ENCODE data around the gene RPS6KA3.
"Not testable (repeated sequence)": the region's sequence is repeated elsewhere in the genome, so short reads cannot be mapped to it uniquely, and the experiment has no call there.

RPS6KA3 gene

DNA sequence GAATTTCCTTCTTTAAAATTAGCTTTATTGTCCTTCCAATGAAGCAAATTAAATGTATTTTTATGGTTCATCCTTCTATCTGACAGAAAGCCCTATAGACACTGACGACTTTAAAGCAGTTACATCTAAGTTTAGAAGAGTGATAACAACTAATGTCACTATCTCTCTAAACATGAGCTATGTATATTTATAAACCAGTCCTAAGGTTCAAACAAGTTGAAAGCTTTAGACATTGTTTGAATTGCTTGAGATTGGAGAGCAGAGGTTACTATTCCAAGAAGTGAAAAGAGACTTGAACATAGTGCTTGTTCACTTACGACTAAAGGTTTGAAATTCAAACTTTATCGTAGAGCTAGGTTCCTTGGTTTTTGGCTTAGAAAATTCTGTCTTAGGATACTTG, 94.8 kb downstream of the RPS6KA3 start:
- no peak for DNase-seq (ENCODE audit: low read depth, low spot score)
- H3K4me3 ChIP-seq (ENCODE audit: low read length) = no peak overlapping the region

DNA sequence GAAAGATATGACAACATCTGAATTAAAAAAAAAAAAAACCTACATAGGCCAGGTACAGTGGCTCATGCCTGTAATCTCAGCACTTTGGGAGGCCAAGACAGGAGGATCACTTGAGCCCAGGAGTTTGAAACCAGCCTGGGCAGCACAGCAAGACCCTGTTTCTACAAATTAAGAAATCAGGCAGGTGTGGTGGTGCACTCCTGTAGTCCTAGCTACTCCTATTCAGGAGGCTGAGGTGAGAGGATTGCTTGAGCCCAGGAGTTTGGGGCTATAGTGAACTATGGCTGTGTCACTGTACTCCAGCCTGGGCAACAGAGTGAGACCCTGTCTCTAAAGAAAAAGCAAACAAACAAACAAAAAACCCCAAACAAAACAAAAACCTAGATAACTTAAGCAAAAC, 104.2 kb downstream of the RPS6KA3 start:
- DNase-seq (ENCODE audit: low read depth, low spot score); H3K4me3 ChIP-seq (ENCODE audit: low read length): not testable (repeated sequence)

DNA sequence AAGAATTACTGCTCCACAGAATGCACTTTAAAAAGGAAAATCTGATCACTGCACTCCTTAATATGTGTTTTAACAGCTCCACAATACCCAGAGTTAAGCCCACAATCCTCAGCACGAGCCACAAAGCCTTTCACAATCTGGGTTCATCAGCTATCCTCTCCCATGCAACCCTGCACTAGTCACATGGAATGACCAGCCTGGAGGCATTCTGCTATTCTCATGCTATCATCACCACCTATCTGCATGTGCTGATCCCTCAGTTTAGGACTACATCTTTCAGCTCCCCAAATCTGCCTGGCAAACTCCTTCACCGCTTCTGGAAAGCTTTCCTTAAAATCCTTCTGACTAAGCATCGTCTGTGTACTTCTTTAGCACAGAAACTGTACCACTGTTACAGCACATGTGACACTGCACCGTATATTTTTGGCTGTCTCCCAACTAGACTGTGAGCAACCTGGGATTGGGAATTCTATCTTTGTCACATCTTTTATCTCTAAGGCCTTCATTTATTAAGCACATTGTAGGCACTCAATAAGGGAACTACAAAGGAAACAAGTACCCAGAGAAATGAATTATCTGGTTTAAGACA, 106.8 kb downstream of the RPS6KA3 start:
- H3K4me3 ChIP-seq (ENCODE audit: low read length) = no peak overlapping the region
- DNase-seq (ENCODE audit: low read depth, low spot score) = no peak

DNA sequence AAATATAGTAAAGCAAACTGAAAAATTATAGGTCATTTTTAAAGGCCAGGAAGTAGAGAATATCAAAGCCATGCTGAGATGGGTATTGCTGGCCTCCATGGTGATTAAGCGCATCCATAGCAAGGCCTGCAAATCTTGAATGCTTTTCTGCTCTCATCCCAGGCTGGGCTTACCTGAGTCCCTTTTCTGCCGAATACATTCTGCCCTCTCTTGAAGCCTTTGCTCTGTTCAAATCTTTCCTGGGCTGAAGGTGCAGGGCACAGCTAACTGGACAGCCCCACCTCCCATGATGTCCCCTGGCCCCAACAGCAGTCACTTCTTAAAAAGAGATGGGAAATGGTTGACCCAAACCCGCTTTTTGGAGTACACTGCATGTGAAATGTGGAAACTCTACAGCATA, 115.0 kb downstream of the RPS6KA3 start:
- DNase-seq (ENCODE audit: low read depth, low spot score) = no peak
- H3K4me3 ChIP-seq (ENCODE audit: low read length) = no peak overlapping the region

DNA sequence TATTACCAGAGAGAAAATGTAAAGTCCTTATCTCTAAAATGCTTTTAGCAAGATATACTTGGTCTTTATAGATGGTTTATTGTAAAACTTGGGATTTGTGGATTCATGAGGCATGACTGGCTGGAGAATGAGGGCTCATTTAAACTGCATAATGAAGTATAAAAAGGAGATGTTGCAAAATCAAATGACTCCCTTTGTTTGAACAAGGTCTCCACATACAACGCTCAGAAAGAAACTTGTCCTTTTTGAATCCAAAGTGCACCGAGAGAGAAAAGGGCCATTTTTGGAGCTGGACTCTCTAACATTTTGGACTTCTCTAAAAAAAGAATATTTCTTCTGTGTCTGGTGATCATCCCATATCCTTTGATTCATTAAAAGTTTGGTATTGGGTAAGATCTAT, 117.4 kb downstream of the RPS6KA3 start:
- DNase-seq (ENCODE audit: low read depth, low spot score) = no peak

DNA sequence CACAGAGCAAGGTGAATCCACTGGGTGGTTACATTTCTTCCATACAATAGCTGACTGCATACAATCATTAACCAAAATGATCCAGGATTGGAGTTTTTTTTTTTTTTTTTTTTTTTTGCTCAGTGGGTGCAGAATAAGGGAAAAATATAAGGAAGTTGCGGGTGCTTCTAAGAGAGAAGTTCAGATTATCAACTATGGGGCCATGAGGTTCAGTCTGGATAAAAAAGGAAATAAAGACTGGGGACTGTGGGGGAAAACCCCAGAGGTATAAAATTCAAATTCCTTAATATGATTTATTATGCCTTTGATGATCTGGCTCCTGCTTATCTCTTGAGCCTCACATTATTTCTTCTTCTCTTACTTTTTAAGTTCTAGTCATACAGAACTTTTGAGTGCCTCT, 119.1 kb downstream of the RPS6KA3 start:
- no peak for DNase-seq (ENCODE audit: low read depth, low spot score)
- no peak overlapping the region for H3K4me3 ChIP-seq (ENCODE audit: low read length)

More for the DNA sequence above, 117.4 kb downstream of the RPS6KA3 start:
- no peak overlapping the region for H3K4me3 ChIP-seq (ENCODE audit: low read length)

DNA sequence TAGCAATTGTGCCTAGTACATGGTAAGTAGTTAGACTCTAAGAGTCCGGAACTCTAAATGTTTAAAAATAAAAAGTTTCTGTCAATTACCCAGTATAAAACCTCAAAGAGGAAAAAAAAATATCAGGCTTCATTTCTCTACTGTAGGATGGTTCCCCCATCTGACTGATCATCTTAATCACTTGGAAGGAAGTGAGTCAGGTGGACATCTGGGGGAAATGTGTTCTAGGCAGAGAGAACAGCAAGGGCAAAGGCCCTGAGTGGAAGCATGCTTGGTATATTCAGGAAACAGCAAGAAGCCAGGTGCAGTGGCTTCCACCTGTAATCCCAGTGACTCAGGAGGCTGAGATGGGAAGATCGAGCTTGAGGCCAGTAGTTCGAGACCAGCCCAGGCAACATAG, 122.2 kb downstream of the RPS6KA3 start:
- H3K4me3 ChIP-seq (ENCODE audit: low read length) = no peak overlapping the region

DNA sequence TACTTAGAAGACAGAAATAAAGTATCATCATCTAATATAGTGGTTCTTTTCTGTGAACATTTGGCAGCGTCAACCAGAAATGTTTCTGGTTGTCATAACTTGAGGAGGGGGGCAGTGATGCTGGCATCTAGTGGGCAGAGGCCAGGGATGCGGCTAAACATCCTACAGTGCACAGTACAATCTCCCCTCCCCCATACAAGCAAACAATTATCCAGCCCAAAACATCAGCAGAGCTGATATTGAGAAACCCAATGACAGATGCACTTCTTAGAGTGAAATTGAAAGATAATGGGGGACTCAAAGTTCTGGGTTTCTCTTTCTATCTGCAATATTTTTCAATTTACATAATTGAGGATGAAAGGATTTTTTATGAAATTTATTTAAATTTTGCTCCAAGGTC, 123.1 kb downstream of the RPS6KA3 start:
- DNase-seq (ENCODE audit: low read depth, low spot score) = no peak

More for the DNA sequence above, 122.2 kb downstream of the RPS6KA3 start:
- DNase-seq (ENCODE audit: low read depth, low spot score) = no peak

DNA sequence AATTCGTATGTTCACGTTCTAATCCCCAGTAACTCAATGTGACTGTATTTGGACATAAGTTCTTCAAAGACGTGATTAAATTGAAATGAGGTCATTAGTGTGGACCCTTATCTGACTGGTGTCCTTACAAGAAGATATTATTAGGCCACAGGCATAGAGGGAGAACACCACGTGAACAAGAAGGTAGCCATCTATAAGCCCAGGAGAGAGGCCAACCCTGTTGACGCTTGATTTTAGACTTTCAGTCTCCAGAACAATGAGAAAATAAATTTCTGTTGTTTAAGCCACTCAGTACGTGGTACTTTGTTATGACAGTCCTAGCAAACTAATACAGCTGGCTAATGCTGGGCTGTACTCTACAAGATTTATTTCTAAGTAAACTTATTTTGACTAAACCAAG, 123.6 kb downstream of the RPS6KA3 start:
- H3K4me3 ChIP-seq (ENCODE audit: low read length) = no peak overlapping the region

More for the DNA sequence above, 123.1 kb downstream of the RPS6KA3 start:
- H3K4me3 ChIP-seq (ENCODE audit: low read length) = no peak overlapping the region

DNA sequence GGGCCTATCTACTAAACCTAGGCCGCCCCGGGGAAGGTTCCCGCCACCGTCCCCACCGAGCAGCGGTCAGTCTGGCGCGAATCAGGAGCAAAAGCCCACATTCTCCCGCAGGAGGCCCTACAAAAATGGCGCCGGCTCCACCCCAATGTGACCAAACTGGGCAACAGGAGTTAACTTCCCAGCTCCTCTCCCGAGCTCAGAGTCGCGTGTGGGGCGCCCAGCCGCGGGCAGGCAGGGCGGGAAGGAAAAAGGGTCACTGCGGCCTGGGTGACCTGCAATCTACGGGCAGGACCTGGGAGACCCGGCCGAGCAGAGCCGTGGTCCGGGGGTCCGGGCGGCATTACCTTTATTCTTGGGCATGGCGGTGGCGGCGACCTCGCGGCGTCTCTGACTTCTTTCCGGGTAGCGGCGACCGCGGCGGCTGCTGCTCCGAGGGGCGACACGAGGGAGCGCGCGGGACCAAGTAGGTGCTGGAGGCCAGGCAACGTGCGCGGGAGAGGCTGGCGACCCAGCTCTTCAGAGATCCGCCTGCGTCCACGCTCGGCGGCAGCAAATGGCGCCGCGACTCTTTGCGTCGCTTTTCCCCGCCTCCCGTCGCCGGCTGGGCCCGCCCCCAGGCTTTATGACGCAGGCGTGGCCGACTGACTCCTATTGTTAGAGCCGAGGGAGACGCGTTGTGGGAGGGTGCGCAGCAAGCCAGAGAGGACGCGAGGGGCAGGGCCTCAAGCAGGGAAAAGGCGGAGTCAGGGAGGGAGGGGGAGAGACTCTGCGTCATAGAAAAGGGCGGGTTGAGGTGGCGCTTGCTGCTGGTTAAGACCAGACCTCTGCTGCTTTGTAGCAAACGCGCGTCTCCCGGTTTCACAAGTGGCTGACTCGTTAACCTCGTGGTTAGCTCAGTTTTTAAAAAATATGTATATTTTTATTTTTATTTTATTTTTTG, 125.2 kb downstream of the RPS6KA3 start, which contains the start of gene EIF1AX:
Gene EIF1AX, minus strand, starts transcription at position 558 of the 940 bp plus-strand sequence. Its CDS starts 198 bp downstream, at position 360.
- peak within 1 kb of the TSS; percentile 78 for H3K4me3 ChIP-seq (ENCODE audit: low read length)
- peak; percentile 95 for DNase-seq (ENCODE audit: low read depth, low spot score)

More for the DNA sequence above, 123.6 kb downstream of the RPS6KA3 start:
- no peak for DNase-seq (ENCODE audit: low read depth, low spot score)

DNA sequence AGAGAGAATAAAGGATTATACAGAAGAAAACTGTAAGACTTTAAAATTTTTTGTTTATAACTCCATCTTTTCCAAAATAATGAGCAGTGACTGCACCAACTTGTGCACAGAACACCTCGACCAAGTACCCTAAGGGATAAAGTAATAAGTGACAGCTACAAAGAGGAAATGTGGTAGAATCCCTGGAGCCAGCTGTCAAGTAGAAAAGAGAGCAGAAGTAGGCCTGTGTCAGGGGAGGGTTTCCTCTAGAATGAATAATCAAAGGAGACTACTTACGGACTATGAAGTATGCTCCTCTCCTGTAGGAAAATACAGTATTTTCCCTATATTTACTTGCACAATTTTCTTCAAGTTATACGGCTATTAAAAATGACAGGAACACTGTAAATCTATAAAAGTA, 126.3 kb downstream of the RPS6KA3 start:
- peak overlapping the region; percentile 78 for H3K4me3 ChIP-seq (ENCODE audit: low read length)
- no peak for DNase-seq (ENCODE audit: low read depth, low spot score)

DNA sequence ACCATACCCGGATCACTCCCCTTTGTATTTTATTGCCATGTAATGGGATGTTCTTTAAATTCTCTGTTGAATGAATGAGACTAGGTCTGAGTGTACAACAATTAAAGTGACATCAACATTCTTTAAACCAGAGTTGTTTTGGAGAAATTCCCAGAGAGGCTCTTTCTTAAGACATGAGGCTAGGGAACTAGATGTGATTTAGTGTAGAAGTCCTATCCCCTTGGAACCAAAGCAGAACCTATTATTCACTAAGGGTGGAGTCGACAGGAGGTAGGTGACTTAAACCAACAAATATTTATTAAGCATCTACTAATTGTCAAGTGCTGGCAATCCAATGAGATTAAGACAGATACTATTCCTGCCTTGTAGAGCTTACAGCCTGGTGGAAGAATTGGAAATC, 126.7 kb downstream of the RPS6KA3 start:
- DNase-seq (ENCODE audit: low read depth, low spot score) = no peak
- H3K4me3 ChIP-seq (ENCODE audit: low read length) = peak overlapping the region; percentile 78

DNA sequence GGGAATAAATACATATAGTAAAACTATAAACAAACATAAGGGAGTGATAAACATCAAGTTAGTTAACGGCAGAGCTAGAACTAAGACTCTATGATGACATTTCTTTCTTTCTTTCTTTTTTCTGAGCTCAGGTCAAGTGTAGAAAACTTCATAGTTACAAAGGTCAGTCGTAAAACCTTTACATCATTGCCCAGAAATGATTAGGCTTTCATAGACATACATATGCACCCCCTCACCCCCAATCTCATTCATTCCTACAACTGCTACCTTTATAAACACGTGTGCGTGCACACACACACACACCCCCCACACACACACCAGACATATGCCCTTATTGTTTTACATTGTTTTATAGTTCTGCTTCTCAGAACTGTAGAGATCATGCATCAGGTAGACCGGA, 130.8 kb downstream of the RPS6KA3 start:
- no peak overlapping the region for H3K4me3 ChIP-seq (ENCODE audit: low read length)
- DNase-seq (ENCODE audit: low read depth, low spot score) = no peak

DNA sequence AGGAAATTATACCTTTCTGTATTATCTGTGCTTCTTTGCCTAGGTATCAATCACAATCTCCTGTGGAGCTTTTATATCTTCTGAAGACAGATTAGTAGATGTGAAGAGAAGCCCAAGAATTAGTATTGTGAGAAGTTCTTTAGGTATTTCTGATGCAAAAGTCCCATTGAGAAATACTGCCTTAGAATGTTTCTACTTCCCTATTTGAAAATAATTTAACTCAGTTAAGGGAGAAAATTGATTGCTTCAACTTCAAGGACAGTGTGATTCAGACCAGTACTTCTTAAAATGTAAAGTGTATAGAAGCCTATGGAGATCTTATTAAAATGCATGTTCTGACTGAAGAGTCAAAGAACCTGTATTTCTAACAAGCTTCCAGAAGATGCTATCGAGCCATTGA, 134.0 kb downstream of the RPS6KA3 start:
- H3K4me3 ChIP-seq (ENCODE audit: low read length) = no peak overlapping the region
- DNase-seq (ENCODE audit: low read depth, low spot score) = no peak

DNA sequence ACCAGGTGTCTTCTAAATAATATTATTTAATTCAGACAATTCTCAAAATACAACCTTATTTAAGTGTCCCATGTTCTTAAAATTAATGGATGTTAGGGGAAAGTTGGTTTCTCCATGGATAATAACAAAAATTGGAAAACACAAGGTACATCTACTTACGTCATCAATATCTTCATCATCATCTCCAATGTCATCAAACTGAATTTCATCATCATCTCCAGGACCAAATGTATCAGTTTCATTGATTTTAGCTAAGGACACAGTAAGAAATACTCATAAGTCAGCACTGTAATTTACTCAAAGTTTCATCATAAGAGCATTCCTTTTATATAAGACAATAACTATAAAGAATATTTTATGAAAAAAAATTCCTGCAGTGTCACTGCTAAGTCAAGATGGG, 136.4 kb downstream of the RPS6KA3 start:
- no peak for DNase-seq (ENCODE audit: low read depth, low spot score)

DNA sequence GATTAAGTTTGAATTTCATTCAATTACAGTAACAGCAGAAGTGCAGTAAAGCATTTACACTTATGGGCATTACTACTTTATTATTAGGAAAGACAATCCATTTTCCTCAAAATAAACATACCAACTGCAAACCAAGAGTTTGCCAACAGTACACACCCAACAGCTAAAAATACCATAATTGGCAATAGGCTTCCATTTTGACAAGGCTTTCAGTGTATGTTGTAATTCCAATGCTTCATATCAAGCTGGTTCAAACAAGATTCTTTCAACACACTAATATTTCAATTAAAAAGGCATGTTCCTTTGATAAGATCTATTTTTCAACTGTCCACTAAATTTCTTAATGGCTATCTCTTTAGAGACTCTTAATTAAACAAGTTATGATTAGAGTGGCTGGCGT, 137.2 kb downstream of the RPS6KA3 start:
- no peak for DNase-seq (ENCODE audit: low read depth, low spot score)

More for the DNA sequence above, 136.4 kb downstream of the RPS6KA3 start:
- H3K4me3 ChIP-seq (ENCODE audit: low read length) = no peak overlapping the region

DNA sequence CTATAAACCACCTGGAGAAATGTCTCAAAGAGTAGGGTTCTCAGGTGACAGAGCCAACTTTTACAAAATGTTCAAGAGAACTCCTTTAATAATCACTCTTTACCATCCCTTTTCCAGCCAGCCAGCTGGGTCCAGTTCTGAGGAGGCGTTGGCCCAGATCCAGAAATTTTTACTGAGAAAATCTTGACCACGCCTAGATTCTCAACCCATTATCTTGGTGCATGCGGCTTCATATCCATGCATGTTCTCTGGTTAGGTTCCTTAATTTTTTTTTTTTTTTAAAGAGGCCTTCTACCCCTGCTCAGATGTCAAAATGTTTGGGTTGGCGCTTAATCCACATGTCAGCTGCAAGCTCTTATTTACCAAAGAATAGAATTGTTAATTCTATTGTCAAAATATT, 138.0 kb downstream of the RPS6KA3 start:
- no peak overlapping the region for H3K4me3 ChIP-seq (ENCODE audit: low read length)
- no peak for DNase-seq (ENCODE audit: low read depth, low spot score)

More for the DNA sequence above, 137.2 kb downstream of the RPS6KA3 start:
- H3K4me3 ChIP-seq (ENCODE audit: low read length) = no peak overlapping the region

DNA sequence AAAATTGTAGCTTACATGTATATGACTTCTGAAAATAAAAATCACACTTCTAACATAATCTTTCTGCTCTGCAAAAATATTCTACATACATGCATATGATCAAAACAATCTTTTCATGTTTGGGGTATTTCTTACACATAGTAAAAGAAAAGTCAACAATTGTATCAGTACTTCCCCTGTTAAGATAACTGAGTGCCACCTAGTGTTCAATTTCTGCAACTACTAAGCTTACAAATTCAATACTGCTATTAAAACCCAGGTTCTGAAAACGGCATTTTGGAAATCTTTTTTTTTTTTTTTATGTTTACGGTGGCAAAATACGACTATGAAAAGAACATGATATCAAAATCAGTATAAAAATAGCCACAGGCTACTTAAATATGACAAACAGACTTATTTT, 139.3 kb downstream of the RPS6KA3 start:
- not testable (repeated sequence) for H3K4me3 ChIP-seq (ENCODE audit: low read length); DNase-seq (ENCODE audit: low read depth, low spot score)

DNA sequence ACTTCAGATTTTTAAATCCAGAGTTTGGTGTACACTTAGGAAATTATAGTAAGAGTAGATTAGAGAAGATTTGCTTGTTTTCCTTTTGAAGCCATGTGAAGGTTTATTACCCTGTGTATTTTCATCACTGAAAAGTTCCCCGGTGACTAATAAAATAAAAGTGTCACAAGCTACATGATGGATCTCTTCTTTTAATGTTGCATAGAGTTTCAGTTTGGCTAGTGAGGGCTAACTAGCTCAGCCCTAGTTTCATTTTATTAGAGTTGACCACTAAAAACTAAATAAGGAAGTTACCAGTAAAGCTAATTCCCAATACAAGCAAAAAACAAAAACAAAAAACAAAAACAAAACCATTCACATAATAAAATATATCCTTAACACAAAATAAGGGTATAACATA, 139.9 kb downstream of the RPS6KA3 start:
- not testable (repeated sequence) for DNase-seq (ENCODE audit: low read depth, low spot score)

DNA sequence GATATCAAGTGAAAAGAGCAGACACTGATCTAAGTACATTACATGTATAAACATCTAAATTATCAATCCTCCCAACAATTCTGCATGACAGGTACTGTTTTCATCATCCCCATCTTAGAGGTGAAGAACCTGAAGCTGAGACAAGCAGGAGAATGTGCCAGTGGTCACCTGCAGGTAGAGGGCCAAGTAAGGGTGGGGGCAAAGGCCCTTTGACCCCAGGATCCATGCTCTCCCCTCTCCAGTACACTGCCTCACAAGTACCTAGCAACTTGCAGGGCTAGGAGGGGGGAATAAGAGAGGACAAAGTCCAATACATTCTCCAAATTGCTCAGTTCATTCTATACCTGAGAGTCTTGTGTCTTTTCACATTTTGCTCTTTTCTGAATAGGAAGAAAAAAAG, 141.7 kb downstream of the RPS6KA3 start:
- no peak for DNase-seq (ENCODE audit: low read depth, low spot score)
- H3K4me3 ChIP-seq (ENCODE audit: low read length) = no peak overlapping the region

More for the DNA sequence above, 139.9 kb downstream of the RPS6KA3 start:
- H3K4me3 ChIP-seq (ENCODE audit: low read length) = not testable (repeated sequence)
